CD14-positive monocyte (primary cell): ENCODE measurements around the gene MTMR3. TPM values are rescaled to one million over a fixed set of nuclear protein-coding genes. Genes with fewer than 3 reads are reported as not detected.
A peak's percentile ranks its signal among the peaks of the same experiment; 100 is the strongest.
"Not testable (repeated sequence)": the region's sequence is repeated elsewhere in the genome, so short reads cannot be mapped to it uniquely, and the experiment has no call there.

Source experiments
- DNase-seq, 3 donors: peaks; one replicate each; pipeline ENCODE4 v3.0.0-alpha.2; 2011 to 2022
- H2AFZ ChIP-seq: 2 replicates; pipeline ENCODE4 v1.6.0; 2012; ENCODE audit warnings: mild to moderate bottlenecking, low read depth, low read length, inconsistent platforms; ENCODE audit not compliant: insufficient read depth, poor library complexity, severe bottlenecking
- H3K27ac ChIP-seq, 2 donors: 1 replicate in 1 of 2; 2 replicates in 1 of 2; pipeline ENCODE4 v1.5.1; 2012 to 2013; ENCODE audit warnings: low read length in 2 of 2, control low read depth in 1 of 2, inconsistent platforms in 1 of 2, low read depth in 1 of 2, mild to moderate bottlenecking in 1 of 2
- H3K27me3 ChIP-seq, 2 donors: one replicate each; pipeline versions ENCODE4 v1.6.0 to v1.6.1; 2011 to 2013; ENCODE audit warnings: low read length in 2 of 2; ENCODE audit not compliant: control insufficient read depth in 2 of 2, insufficient read depth in 2 of 2
- H3K36me3 ChIP-seq, 2 donors: replicated peaks in 1 of 2; 1 replicate in 1 of 2; 2 replicates in 1 of 2; pipeline versions ENCODE4 v1.5.1 to v1.6.1; 2012 to 2013; ENCODE audit warnings: low read length in 2 of 2, control low read depth in 1 of 2, inconsistent platforms in 1 of 2, mild to moderate bottlenecking in 1 of 2; ENCODE audit not compliant: insufficient read depth in 2 of 2, control insufficient read depth in 1 of 2
- H3K4me1 ChIP-seq, 2 donors: 1 replicate in 1 of 2; 2 replicates in 1 of 2; pipeline versions ENCODE4 v1.5.1 to v1.6.1; 2012 to 2013; ENCODE audit warnings: low read length in 2 of 2, control low read depth in 1 of 2, inconsistent platforms in 1 of 2, mild to moderate bottlenecking in 1 of 2, moderate library complexity in 1 of 2; ENCODE audit not compliant: insufficient read depth in 2 of 2, control insufficient read depth in 1 of 2
- H3K4me2 ChIP-seq: replicated peaks from 2 replicates; pipeline ENCODE3; 2012; ENCODE audit warnings: low read length, moderate library complexity, mild to moderate bottlenecking; ENCODE audit not compliant: poor library complexity, severe bottlenecking; ENCODE audit errors: extremely low read depth
- H3K4me3 ChIP-seq, 3 experiments: fragments of 200-600 bp in 1 of 3; sonication (generic) in 1 of 3; replicated peaks in 1 of 3; 1 replicate in 2 of 3; 2 replicates in 1 of 3; pipeline ENCODE4 v1.5.1; 2011 to 2013; ENCODE audit warnings: low read length in 3 of 3, mild to moderate bottlenecking in 3 of 3, control low read depth in 2 of 3, low read depth in 2 of 3, inconsistent platforms in 1 of 3, moderate library complexity in 1 of 3
- H3K79me2 ChIP-seq: 2 replicates; pipeline ENCODE4 v1.6.0; 2012; ENCODE audit warnings: mild to moderate bottlenecking, control low read depth, inconsistent platforms, low read length, moderate library complexity; ENCODE audit not compliant: insufficient read depth
- H3K9ac ChIP-seq: 2 replicates; pipeline ENCODE4 v1.6.0; 2017; ENCODE audit warnings: low read length, mild to moderate bottlenecking; ENCODE audit not compliant: insufficient read depth, poor library complexity, severe bottlenecking
- H3K9me3 ChIP-seq, 2 donors: replicated peaks in 1 of 2; 1 replicate in 1 of 2; 2 replicates in 1 of 2; pipeline versions ENCODE4 v1.5.1 to v1.6.1; 2012 to 2013; ENCODE audit warnings: low read length in 2 of 2, control low read depth in 1 of 2; ENCODE audit not compliant: control insufficient read depth in 1 of 2, insufficient read depth in 1 of 2
- H4K20me1 ChIP-seq: 2 replicates; pipeline ENCODE4 v1.6.0; 2012; ENCODE audit warnings: mild to moderate bottlenecking, low read length, control low read depth, moderate library complexity; ENCODE audit not compliant: insufficient read depth
- H3K27ac Mint-ChIP-seq, 7 donors: one replicate each; pipeline ENCODE4 v1.8.0; 2020; ENCODE audit warnings: mild to moderate bottlenecking in 7 of 7, mixed read lengths in 7 of 7, moderate library complexity in 6 of 7, inconsistent platforms in 2 of 7
- H3K27me3 Mint-ChIP-seq, 3 donors: one replicate each; pipeline ENCODE4 v1.8.0; 2021 to 2022; ENCODE audit warnings: low read depth in 3 of 3, mild to moderate bottlenecking in 3 of 3, mixed read lengths in 3 of 3, moderate library complexity in 3 of 3, inconsistent platforms in 1 of 3
- H3K36me3 Mint-ChIP-seq, 2 donors: one replicate each; pipeline ENCODE4 v1.8.0; 2020; ENCODE audit warnings: mixed read lengths in 2 of 2, inconsistent platforms in 1 of 2, mild to moderate bottlenecking in 1 of 2
- H3K4me1 Mint-ChIP-seq: one replicate; pipeline ENCODE4 v1.8.0; 2020; ENCODE audit warnings: mild to moderate bottlenecking, mixed read lengths
- H3K4me3 Mint-ChIP-seq, 2 donors: one replicate each; pipeline ENCODE4 v1.8.0; 2020; ENCODE audit warnings: mild to moderate bottlenecking in 2 of 2, mixed read lengths in 2 of 2, moderate library complexity in 1 of 2
- H3K9me3 Mint-ChIP-seq, 7 donors: one replicate each; pipeline ENCODE4 v1.8.0; 2020 to 2022; ENCODE audit warnings: mixed read lengths in 7 of 7, mild to moderate bottlenecking in 6 of 7, moderate library complexity in 6 of 7, inconsistent platforms in 2 of 7
- CTCF ChIP-seq: fragments of 200-600 bp; IDR thresholded peaks from one replicate; pipeline ENCODE4 v1.8.0; 2022; ENCODE audit warnings: antibody characterized with exemption, mild to moderate bottlenecking
- WGBS: methylation state at CpG from one replicate; pipeline ENCODE4 v1.1.5; 2013; ENCODE audit warnings: missing lambda C conversion rate; ENCODE audit not compliant: insufficient coverage; 5-methylcytosine and 5-hydroxymethylcytosine counted together
- intact Hi-C, 2 donors: fragments of 100-400 bp; cut with micrococcal nuclease; formaldehyde crosslinking; loops; one replicate each; pipeline versions ENCODE4 v1.15.0 to v1.15.1; 2023
- polyA plus RNA-seq, 3 donors: library from polyadenylated mRNA; depleted of rRNA in 1 of 3; unstranded in 2 of 3; stranded (reverse) in 1 of 3; fragments of 300-500 nt in 2 of 3; fragments of >200 nt in 1 of 3; fragmentation: Illumina TruSeq in 2 of 3; gene quantifications; 1 replicate in 2 of 3; 2 replicates in 1 of 3; pipeline ENCODE4 v1.2.3, GENCODE V29; 2012 to 2021

Gene MTMR3
- polyA plus RNA-seq, 3 donors = 23.4 to 86.1 (median 30.2) TPM

- peaks cover 45 to 71% of the 10 kb centered on the region in 2 donors for H3K36me3 Mint-ChIP-seq
- no peaks in the 10 kb centered on the region for H3K4me1 Mint-ChIP-seq
- intact Hi-C loops = no loop called here
- H3K4me1 ChIP-seq = no peaks in the 10 kb centered on the region
- DNase-seq = no peak
- no peak overlapping the region for H3K9ac ChIP-seq
- H2AFZ ChIP-seq = no peak overlapping the region
- H3K4me2 ChIP-seq = no peak overlapping the region
- no peaks in the 10 kb centered on the region for H3K27me3 Mint-ChIP-seq
- H4K20me1 ChIP-seq = peaks cover 100% of the 10 kb centered on the region
- TF ChIP-seq CTCF = no peak
- peaks cover 77% of the 10 kb centered on the region for H3K79me2 ChIP-seq
- no peaks in the 10 kb centered on the region for H3K27me3 ChIP-seq
- no peak overlapping the region for H3K27ac ChIP-seq
- H3K9me3 ChIP-seq = no peaks in the 10 kb centered on the region
- no peak overlapping the region for H3K4me3 Mint-ChIP-seq
- H3K9me3 Mint-ChIP-seq = no peaks in the 10 kb centered on the region
- peaks cover 44 to 84% of the 10 kb centered on the region in 2 donors for H3K36me3 ChIP-seq
- WGBS = 100% methylated on average over 1 of the region's 4 CpGs
- H3K27ac Mint-ChIP-seq = peak overlapping the region in 1 of 7 donors; percentile 50
- no peak overlapping the region for H3K4me3 ChIP-seq
Observed at GRCh38 chr22:29973269-29973668, 90.3 kb downstream of the MTMR3 start.

- H3K9me3 Mint-ChIP-seq, H3K4me2 ChIP-seq, H3K4me3 Mint-ChIP-seq, H3K9me3 ChIP-seq, H3K4me1 Mint-ChIP-seq, H3K27me3 Mint-ChIP-seq, H3K4me1 ChIP-seq, H3K27me3 ChIP-seq, intact Hi-C loops, DNase-seq, H2AFZ ChIP-seq, H3K9ac ChIP-seq, H3K4me3 ChIP-seq, H3K27ac ChIP-seq: not testable (repeated sequence)
- 92% methylated on average over 4 of the region's 9 CpGs for WGBS
- Mint-ChIP-seq H3K36me3 (peaks cover 46 to 71% of the 10 kb centered on the region in 2 donors), H3K27ac (peak overlapping the region in 1 of 7 donors; percentile 50)
- H4K20me1 ChIP-seq = peaks cover 100% of the 10 kb centered on the region
- H3K79me2 ChIP-seq = peaks cover 75% of the 10 kb centered on the region
- peaks cover 47 to 88% of the 10 kb centered on the region in 2 donors for H3K36me3 ChIP-seq
Observed at GRCh38 chr22:29973680-29974079, 90.7 kb downstream of the MTMR3 start.
